CD4-positive, alpha-beta T cell treated with Interleukin-2 at 100 ng/mL for 4 hours (primary cell): ENCODE data around the gene HERPUD2.
"Not testable (repeated sequence)": the region's sequence is repeated elsewhere in the genome, so short reads cannot be mapped to it uniquely, and the experiment has no call there.

Experiments
- DNase-seq: peaks from one replicate; pipeline ENCODE4 v3.0.0-alpha.2; 2020; ENCODE audit warnings: low spot score

Gene HERPUD2

DNA sequence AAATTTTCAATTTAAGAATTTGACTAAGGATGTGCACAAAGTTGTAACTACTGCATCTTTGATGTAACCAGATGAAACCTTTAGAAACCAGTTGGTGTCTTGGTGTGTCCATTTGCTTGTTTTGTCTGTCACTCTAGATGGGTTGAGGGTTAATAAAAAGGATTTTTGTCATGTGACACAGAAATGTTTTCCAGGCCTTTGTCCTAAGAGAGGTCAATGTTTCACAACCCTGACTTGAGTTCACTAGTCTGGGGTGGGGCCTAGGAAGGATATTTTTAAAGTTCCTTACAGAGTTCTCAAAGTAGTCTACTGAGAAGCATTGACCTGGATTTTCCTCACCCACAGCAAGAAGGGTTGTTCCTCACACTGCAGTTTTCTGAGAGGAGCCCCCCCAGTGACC, 90.3 kb downstream of the HERPUD2 start:
- DNase-seq = no peak

DNA sequence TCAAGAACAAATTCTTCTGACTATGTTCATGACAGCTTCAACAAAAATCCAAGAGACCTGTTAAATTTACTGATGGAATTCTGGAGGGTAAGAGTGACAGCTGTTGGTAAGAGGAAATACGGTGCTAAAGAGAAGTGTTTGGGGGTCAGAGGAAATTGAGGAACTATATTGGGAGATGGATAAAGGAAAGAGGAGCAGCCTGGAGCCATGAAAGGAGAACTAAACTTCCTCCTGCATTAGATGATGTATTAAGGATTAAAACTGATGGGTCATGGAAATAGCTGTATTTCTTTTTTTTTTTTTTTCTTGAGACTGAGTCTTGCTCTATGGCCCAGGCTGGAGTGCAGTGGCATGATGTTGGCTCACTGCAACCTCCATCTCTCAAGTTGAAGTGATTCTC, 95.3 kb downstream of the HERPUD2 start:
- DNase-seq = no peak

DNA sequence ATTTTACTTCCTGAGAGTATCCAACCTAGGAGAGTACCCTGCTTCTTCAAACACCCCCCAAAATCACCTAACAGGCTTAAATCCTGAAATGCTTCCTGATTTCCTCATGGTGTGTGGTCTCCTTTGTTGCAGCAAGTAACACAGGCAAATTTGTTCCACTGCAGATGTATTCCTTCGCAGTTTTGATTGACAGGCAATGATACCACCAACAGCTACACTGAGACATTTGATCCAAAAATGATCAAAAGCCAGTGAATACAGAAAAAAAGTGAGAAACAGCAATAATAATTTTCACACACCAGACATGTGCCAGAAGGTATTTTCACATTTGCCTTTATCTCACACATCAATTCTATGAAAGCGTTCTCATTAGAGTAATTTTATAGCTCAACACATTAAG, 95.9 kb downstream of the HERPUD2 start:
- DNase-seq = no peak

DNA sequence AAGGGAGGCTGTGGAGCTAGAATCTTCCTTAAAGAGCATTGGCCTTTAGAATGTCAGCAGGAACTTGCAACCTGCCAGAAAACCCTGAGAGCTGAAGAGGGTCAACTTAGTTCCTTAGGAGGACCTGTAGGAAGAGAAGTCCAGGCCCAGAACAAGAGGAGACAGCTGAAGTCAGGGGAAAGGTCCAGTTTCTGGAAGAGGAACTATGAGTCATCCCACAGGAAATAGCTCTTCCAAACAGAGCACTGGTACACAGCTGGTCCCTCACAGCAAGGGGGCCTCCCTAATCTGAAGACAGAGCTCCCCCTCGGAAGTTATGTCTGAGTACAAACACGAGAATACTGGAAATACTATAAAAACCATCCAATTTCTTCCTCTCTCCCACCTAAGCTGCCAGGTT, 98.9 kb downstream of the HERPUD2 start:
- no peak for DNase-seq

DNA sequence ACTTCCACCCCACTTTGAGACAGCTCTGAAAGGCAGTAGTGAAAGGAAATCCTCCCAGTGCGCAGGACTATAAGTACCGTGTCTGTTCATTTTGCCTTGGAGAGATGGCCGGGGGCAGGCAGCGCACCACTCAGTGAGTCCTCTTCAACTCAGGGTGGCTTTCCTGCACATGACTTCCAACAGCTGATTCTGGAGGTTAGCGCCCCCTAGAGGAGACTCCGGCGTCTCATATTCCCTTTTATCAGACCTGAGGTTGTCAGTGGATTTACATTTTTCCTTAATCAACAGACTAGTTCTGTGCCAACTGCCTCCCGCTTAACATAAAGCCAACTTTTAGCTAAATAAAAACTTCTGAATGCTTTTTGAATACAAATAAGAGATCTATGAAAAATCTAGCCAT, 101.0 kb downstream of the HERPUD2 start:
- DNase-seq = no peak

DNA sequence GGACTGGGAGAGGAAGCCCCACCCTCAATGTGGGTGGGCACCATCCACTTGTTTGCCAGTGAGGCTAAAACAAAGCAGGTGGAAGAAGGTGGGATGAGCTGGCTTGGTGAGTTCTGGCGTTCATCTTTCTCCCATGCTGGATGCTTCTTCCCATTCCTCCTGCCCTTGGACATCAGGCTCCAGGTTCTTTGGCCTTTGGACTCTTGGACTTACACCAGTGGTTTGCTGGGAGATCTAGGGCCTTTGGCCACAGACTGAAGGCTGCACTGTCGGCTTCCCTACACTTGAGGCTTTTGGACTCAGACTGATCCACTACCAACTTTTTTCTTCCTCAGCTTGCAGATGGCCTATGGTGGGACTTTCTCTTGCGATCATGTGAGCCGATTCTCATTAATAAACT, 106.3 kb downstream of the HERPUD2 start:
- no peak for DNase-seq

DNA sequence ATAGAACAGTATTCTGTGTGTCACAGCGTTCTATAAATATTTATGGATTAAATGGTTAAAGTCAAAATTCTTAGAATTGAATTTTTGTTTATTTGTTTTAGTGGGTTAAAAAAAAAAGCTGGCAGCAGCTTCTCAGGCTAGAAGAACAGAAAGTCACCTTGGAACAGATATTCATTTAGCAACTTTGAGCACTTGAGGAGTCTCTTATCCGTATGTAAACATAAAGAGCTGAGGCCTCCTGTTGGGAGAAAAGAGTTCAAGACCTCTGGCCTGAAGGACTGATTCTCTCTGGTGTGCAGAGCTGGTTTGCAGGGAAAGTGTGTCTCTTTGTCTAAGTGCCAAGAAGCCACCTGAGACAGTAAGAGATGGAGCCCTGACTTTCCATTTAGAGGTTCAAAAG, 109.9 kb downstream of the HERPUD2 start:
- no peak for DNase-seq

DNA sequence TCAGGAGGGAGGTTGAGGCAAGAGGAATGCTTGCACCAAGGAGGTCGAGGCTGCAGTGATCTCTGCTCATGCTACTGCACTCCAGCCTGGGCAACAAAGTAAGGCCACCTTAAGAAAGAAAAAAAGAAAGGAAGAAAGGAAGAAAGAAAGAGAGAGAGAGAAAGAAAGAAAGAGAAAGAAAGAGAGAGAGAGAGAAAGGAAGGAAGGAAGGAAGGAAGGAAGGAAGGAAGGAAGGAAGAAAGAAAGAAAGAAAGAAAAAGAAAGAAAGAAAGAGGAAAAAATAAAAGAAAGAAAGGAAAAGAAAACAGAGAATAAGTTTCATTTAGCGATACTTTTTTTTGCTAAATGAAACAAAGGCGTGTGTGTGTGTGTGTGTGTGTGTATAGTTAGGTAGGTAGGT, 110.4 kb downstream of the HERPUD2 start:
- not testable (repeated sequence) for DNase-seq
